ENCODE data around the gene CDK17. TPM values are rescaled to one million over a fixed set of nuclear protein-coding genes. Genes with fewer than 3 reads are reported as not detected.

The CDK17 gene
- total and polyA plus RNA-seq, 4 donors, result 13.7 to 130 (median 29.1) TPM

DNA sequence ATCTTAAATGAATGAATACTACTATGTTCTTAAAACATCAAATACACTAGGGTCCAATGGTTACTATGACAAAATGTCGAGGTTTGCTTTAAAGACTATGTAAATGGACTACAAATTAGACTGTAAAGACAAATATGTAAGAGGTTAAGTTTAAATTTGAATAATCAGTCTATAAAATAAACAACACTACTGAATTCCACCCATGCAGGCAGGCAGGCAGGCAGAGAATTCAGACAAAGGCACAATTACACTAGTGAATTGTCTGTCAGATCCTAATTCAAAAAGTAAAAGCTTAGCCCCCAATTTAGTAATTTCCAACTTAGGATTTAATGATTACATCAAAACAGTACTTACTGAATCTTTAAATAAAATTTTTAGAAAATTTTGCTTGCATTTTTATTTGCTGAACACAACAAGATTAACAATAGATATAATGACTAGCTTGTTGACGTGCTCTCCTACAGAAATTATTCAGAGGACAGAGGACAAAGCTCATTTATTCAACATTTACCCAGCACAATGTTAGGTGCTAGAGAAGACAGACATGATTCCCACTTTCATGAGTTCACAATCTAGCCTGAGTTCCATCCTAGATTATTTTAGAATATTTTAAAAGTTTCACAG is 97.4 kb downstream of the CDK17 start:
- TF ChIP-seq, protein P1, sequence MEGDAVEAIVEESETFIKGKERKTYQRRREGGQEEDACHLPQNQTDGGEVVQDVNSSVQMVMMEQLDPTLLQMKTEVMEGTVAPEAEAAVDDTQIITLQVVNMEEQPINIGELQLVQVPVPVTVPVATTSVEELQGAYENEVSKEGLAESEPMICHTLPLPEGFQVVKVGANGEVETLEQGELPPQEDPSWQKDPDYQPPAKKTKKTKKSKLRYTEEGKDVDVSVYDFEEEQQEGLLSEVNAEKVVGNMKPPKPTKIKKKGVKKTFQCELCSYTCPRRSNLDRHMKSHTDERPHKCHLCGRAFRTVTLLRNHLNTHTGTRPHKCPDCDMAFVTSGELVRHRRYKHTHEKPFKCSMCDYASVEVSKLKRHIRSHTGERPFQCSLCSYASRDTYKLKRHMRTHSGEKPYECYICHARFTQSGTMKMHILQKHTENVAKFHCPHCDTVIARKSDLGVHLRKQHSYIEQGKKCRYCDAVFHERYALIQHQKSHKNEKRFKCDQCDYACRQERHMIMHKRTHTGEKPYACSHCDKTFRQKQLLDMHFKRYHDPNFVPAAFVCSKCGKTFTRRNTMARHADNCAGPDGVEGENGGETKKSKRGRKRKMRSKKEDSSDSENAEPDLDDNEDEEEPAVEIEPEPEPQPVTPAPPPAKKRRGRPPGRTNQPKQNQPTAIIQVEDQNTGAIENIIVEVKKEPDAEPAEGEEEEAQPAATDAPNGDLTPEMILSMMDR (IDR thresholded peaks at IDR 0.05; ENCODE audit: control extremely low read depth, extremely low read depth), result no peak
- Histone ChIP-seq H3K36me3 (ENCODE audit: control insufficient read depth in 4 of 4, insufficient read depth in 4 of 4, low read length in 4 of 4) (peaks cover 0 to 5% (median 0%) of the 10 kb centered on the region in 4 donors), H3K4me3 (no peak overlapping the region), H3K9ac (ENCODE audit: insufficient read depth in 1 of 2, low read length in 2 of 2) (no peak overlapping the region), H3K9me3 (ENCODE audit: control insufficient read depth in 4 of 4, insufficient read depth in 3 of 4, low read length in 3 of 4) (no peaks in the 10 kb centered on the region), H3K27me3 (ENCODE audit: control insufficient read depth in 3 of 3, insufficient read depth in 3 of 3, low read length in 2 of 3) (no peaks in the 10 kb centered on the region), H3K27ac (ENCODE audit: low read depth in 1 of 2, low read length in 1 of 2) (no peak overlapping the region), H3K4me1 (ENCODE audit: control insufficient read depth in 5 of 5, insufficient read depth in 5 of 5, low read length in 5 of 5) (peaks cover 0 to 3% (median 0%) of the 10 kb centered on the region in 5 donors)
- DNase-seq, result peak in 2 of 3 donors; percentile 3 to 14
- no peak for ATAC-seq (ENCODE audit: insufficient read depth, low FRiP score)
- 74 to 81% methylated on average over 2 of the region's 2 CpGs for WGBS, 2 donors

DNA sequence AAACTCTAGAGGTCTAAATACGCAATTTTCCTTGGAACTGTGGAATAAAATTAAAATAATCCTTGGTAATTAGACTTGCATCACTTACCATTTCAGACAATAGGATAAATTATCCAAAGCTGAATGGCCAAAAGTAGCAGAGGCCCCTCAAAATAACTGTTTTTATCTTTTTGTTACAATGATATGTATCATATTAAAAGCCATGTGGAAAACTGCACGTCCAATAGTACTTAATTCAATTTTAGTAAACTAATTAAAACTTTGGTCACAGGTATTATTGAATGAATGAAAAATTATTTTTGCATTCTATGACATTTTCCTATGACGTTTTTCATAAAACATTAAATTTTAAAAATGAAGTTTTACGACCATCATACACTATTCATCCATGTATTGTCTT is 98.5 kb downstream of the CDK17 start:
- Histone ChIP-seq H3K27me3 (ENCODE audit: control insufficient read depth in 3 of 3, insufficient read depth in 3 of 3, low read length in 2 of 3) (no peaks in the 10 kb centered on the region), H3K36me3 (ENCODE audit: control insufficient read depth in 4 of 4, insufficient read depth in 4 of 4, low read length in 4 of 4) (peaks cover 0 to 3% (median 0%) of the 10 kb centered on the region in 4 donors), H3K4me1 (ENCODE audit: control insufficient read depth in 5 of 5, insufficient read depth in 5 of 5, low read length in 5 of 5) (peaks cover 0 to 3% (median 0%) of the 10 kb centered on the region in 5 donors), H3K27ac (ENCODE audit: low read depth in 1 of 2, low read length in 1 of 2) (no peak overlapping the region), H3K9ac (ENCODE audit: insufficient read depth in 1 of 2, low read length in 2 of 2) (no peak overlapping the region), H3K9me3 (ENCODE audit: control insufficient read depth in 4 of 4, insufficient read depth in 3 of 4, low read length in 3 of 4) (no peaks in the 10 kb centered on the region), H3K4me3 (no peak overlapping the region)
- WGBS, 2 donors, result 92 to 96% methylated on average over 4 of the region's 4 CpGs
- DNase-seq (no peak), ATAC-seq (ENCODE audit: insufficient read depth, low FRiP score) (no peak)
- TF ChIP-seq, protein P1 (IDR thresholded peaks at IDR 0.05; ENCODE audit: control extremely low read depth, extremely low read depth), result no peak

DNA sequence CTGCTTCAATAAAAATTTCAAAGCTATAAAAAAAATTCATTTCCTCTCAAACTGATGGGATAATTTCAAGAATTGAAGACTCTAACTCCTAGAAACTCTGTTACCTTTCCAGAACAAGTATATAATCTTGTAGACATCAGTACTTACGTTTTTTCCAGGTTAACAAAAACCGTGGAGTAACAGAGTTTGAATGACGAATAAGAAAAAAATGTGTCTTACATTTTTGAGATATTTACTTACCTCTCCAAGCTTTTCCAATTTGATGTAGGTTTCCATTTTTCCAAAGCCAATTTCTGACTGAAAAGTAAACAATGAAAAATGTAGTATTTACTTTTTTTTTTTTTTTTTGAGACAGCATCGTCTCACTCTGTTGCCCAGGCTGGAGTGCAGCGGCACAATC is 100.2 kb downstream of the CDK17 start:
- ATAC-seq (ENCODE audit: insufficient read depth, low FRiP score) (no peak), DNase-seq (peak in 1 of 3 donors; percentile 25)

More for the DNA sequence above, 100.2 kb downstream of the CDK17 start:
- Histone ChIP-seq H3K27ac (ENCODE audit: low read depth in 1 of 2, low read length in 1 of 2) (no peak overlapping the region), H3K27me3 (ENCODE audit: control insufficient read depth in 3 of 3, insufficient read depth in 3 of 3, low read length in 2 of 3) (no peaks in the 10 kb centered on the region), H3K36me3 (ENCODE audit: control insufficient read depth in 4 of 4, insufficient read depth in 4 of 4, low read length in 4 of 4) (peaks cover 0 to 5% (median 1%) of the 10 kb centered on the region in 4 donors), H3K9ac (ENCODE audit: insufficient read depth in 1 of 2, low read length in 2 of 2) (no peak overlapping the region), H3K4me1 (ENCODE audit: control insufficient read depth in 5 of 5, insufficient read depth in 5 of 5, low read length in 5 of 5) (peaks cover 0 to 3% (median 0%) of the 10 kb centered on the region in 5 donors), H3K9me3 (ENCODE audit: control insufficient read depth in 4 of 4, insufficient read depth in 3 of 4, low read length in 3 of 4) (no peaks in the 10 kb centered on the region), H3K4me3 (no peak overlapping the region)
- 72 to 93% methylated on average over 5 of the region's 5 CpGs for WGBS, 2 donors
- TF ChIP-seq, protein P1 (IDR thresholded peaks at IDR 0.05; ENCODE audit: control extremely low read depth, extremely low read depth), result no peak

Measured in lung (tissue), 12 donors.